Caco-2 (cell line): ENCODE results near the gene PRRX2. TPM values are rescaled to one million over a fixed set of nuclear protein-coding genes. Genes with fewer than 3 reads are reported as not detected.
"Not testable (repeated sequence)": the region's sequence is repeated elsewhere in the genome, so short reads cannot be mapped to it uniquely, and the experiment has no call there.

ENCODE experiments used
- BruUV-seq: library from RNA; stranded (reverse); fragments of 400-500 nt; replicated peaks from 2 replicates; lab custom pipeline; 2021; lab: Mats Ljungman, UMichigan
- CTCF ChIA-PET: fragments of 300-600 bp; sonication (Branson Sonifier 250); formaldehyde crosslinking; loops from one replicate; lab custom pipeline; 2022; ENCODE audit warnings: antibody characterized with exemption; lab: Charles Lee
- POLR2A ChIA-PET: fragments of 300-600 bp; sonication (Branson Sonifier 250); formaldehyde crosslinking; loops from one replicate; lab custom pipeline; 2022; ENCODE audit warnings: antibody characterized with exemption; lab: Charles Lee
- DNase-seq, 2 experiments: peaks; one replicate each; pipeline versions ENCODE4 v3.0.0 to v3.0.0-alpha.2; 2020 to 2022
- H3K27me3 ChIP-seq: replicated peaks from 2 replicates; pipeline ENCODE4 v1.6.0; 2011; ENCODE audit warnings: low read length; ENCODE audit not compliant: control insufficient read depth, insufficient read depth
- H3K36me3 ChIP-seq: 2 replicates; pipeline ENCODE4 v1.5.1; 2011; ENCODE audit warnings: low read length; ENCODE audit not compliant: control insufficient read depth, insufficient read depth
- H3K4me1 ChIP-seq: fragments of 250-450 bp; sonication (Bioruptor Pico); 2 replicates; pipeline ENCODE4 v1.5.1; 2020; ENCODE audit warnings: mild to moderate bottlenecking
- H3K4me3 ChIP-seq: 2 replicates; pipeline ENCODE4 v1.5.1; 2011; ENCODE audit warnings: low read depth, mild to moderate bottlenecking, control low read depth, low read length
- H3K9me3 ChIP-seq: fragments of 250-450 bp; sonication (Bioruptor Pico); 2 replicates; pipeline ENCODE4 v1.5.1; 2020; ENCODE audit warnings: mild to moderate bottlenecking, moderate library complexity
- H3K27ac Mint-ChIP-seq: one replicate; pipeline ENCODE4 v1.8.0; 2022; ENCODE audit warnings: mixed read lengths; ENCODE audit not compliant: unreplicated experiment
- H3K27me3 Mint-ChIP-seq: one replicate; pipeline ENCODE4 v1.8.0; 2022; ENCODE audit warnings: mixed read lengths; ENCODE audit not compliant: insufficient read depth, unreplicated experiment
- H3K36me3 Mint-ChIP-seq: one replicate; pipeline ENCODE4 v1.8.0; 2022; ENCODE audit warnings: mild to moderate bottlenecking, mixed read lengths; ENCODE audit not compliant: insufficient read depth, unreplicated experiment
- H3K4me1 Mint-ChIP-seq: one replicate; pipeline ENCODE4 v1.8.0; 2022; ENCODE audit warnings: low read depth, mixed read lengths; ENCODE audit not compliant: unreplicated experiment
- H3K4me3 Mint-ChIP-seq: one replicate; pipeline ENCODE4 v1.8.0; 2022; ENCODE audit warnings: mild to moderate bottlenecking, moderate library complexity, mixed read lengths; ENCODE audit not compliant: unreplicated experiment
- H3K9me3 Mint-ChIP-seq: one replicate; pipeline ENCODE4 v1.8.0; 2022; ENCODE audit warnings: mixed read lengths; ENCODE audit not compliant: unreplicated experiment
- CTCF ChIP-seq, 2 experiments: fragments of 200-600 bp in 1 of 2; IDR thresholded peaks; 1 replicate in 1 of 2; 2 replicates in 1 of 2; pipeline versions ENCODE4 v1.5.1 to v1.8.0; 2011 to 2022; ENCODE audit warnings: antibody characterized with exemption in 1 of 2, control low read depth in 1 of 2, inconsistent platforms in 1 of 2, low read depth in 1 of 2, low read length in 1 of 2, mild to moderate bottlenecking in 1 of 2, moderate library complexity in 1 of 2; ENCODE audit not compliant: insufficient read depth in 1 of 2, severe bottlenecking in 1 of 2, unreplicated experiment in 1 of 2
- intact Hi-C: fragments of 100-400 bp; cut with micrococcal nuclease; formaldehyde crosslinking; loops from one replicate; pipeline ENCODE4 v1.10.0; 2022; ENCODE audit not compliant: unreplicated experiment
- total RNA-seq: library from RNA; stranded (reverse); gene quantifications from 2 replicates; pipeline ENCODE4 v1.2.3, GENCODE V29; 2022

The PRRX2 gene
- total RNA-seq, 1 experiment from 2014 or later, result not detected

- Histone ChIP-seq H3K9me3 (no peaks in the 10 kb centered on the region), H3K4me3 (no peak overlapping the region), H3K27me3 (no peaks in the 10 kb centered on the region), H3K36me3 (peaks cover 2% of the 10 kb centered on the region), H3K4me1 (no peaks in the 10 kb centered on the region)
- no peaks in the 10 kb centered on the region for H3K9me3 Mint-ChIP-seq
- ChIA-PET CTCF (interaction anchor here (0.5 kb wide), 1 partner anchor 1824 kb away, joined by 10 read pairs; no protein-coding TSS in a partner anchor), POLR2A (no interaction called here)
- no peak overlapping the region for H3K4me3 Mint-ChIP-seq
- no peak for TF ChIP-seq CTCF (IDR thresholded peaks at IDR 0.05; ENCODE audit: insufficient read depth in 1 of 2, low read depth in 1 of 2, low read length in 1 of 2, severe bottlenecking in 1 of 2, unreplicated experiment in 1 of 2)
- no peak for DNase-seq
- peaks cover 70% of the 10 kb centered on the region for H3K36me3 Mint-ChIP-seq
- H3K27ac Mint-ChIP-seq, result no peak overlapping the region
- H3K27me3 Mint-ChIP-seq, result no peaks in the 10 kb centered on the region
- H3K4me1 Mint-ChIP-seq, result peaks cover 5% of the 10 kb centered on the region
- intact Hi-C loops, result no loop called here
- no TSS peak for BruUV-seq
These were observed 32.2 kb upstream of the PRRX2 start for GRCh38 chr9:129633207-129633606.

- POLR2A ChIA-PET, result no interaction called here
- Mint-ChIP-seq H3K4me3 (no peak overlapping the region), H3K27ac (no peak overlapping the region), H3K4me1 (peaks cover 5% of the 10 kb centered on the region), H3K9me3 (no peaks in the 10 kb centered on the region), H3K36me3 (peaks cover 76% of the 10 kb centered on the region), H3K27me3 (no peaks in the 10 kb centered on the region)
- no peaks in the 10 kb centered on the region for H3K4me1 ChIP-seq
- H3K36me3 ChIP-seq, result peaks cover 2% of the 10 kb centered on the region
- no peak for DNase-seq
- no peaks in the 10 kb centered on the region for H3K27me3 ChIP-seq
- intact Hi-C loops, result no loop called here
- H3K9me3 ChIP-seq, result no peaks in the 10 kb centered on the region
- CTCF ChIA-PET, result interaction anchor here (0.5 kb wide), 1 partner anchor 1825 kb away, joined by 10 read pairs; no protein-coding TSS in a partner anchor
- BruUV-seq, result no TSS peak
- no peak overlapping the region for H3K4me3 ChIP-seq
- no peak for TF ChIP-seq CTCF (IDR thresholded peaks at IDR 0.05; ENCODE audit: insufficient read depth in 1 of 2, low read depth in 1 of 2, low read length in 1 of 2, severe bottlenecking in 1 of 2, unreplicated experiment in 1 of 2)
These were observed 31.6 kb upstream of the PRRX2 start for GRCh38 chr9:129633848-129634247.

- H3K4me1 Mint-ChIP-seq, result peaks cover 5% of the 10 kb centered on the region
- intact Hi-C loops, result no loop called here
- no peak overlapping the region for H3K27ac Mint-ChIP-seq
- Histone ChIP-seq H3K27me3 (no peaks in the 10 kb centered on the region), H3K4me3 (no peak overlapping the region), H3K9me3 (no peaks in the 10 kb centered on the region), H3K4me1 (no peaks in the 10 kb centered on the region), H3K36me3 (peaks cover 2% of the 10 kb centered on the region)
- H3K36me3 Mint-ChIP-seq, result peaks cover 80% of the 10 kb centered on the region
- DNase-seq, result no peak
- POLR2A ChIA-PET, result no interaction called here
- H3K4me3 Mint-ChIP-seq, result no peak overlapping the region
- no peaks in the 10 kb centered on the region for H3K9me3 Mint-ChIP-seq
- no peak for TF ChIP-seq CTCF (IDR thresholded peaks at IDR 0.05; ENCODE audit: insufficient read depth in 1 of 2, low read depth in 1 of 2, low read length in 1 of 2, severe bottlenecking in 1 of 2, unreplicated experiment in 1 of 2)
- CTCF ChIA-PET, result no interaction called here
- no peaks in the 10 kb centered on the region for H3K27me3 Mint-ChIP-seq
- BruUV-seq, result no TSS peak
These were observed 30.1 kb upstream of the PRRX2 start for GRCh38 chr9:129635099-129636065.

- H3K4me3 ChIP-seq, POLR2A ChIA-PET, H3K4me1 ChIP-seq, H3K4me1 Mint-ChIP-seq, H3K36me3 ChIP-seq, intact Hi-C loops, H3K27me3 Mint-ChIP-seq, BruUV-seq, H3K4me3 Mint-ChIP-seq, H3K9me3 ChIP-seq, H3K27me3 ChIP-seq, H3K27ac Mint-ChIP-seq, H3K9me3 Mint-ChIP-seq, DNase-seq, CTCF ChIA-PET: not testable (repeated sequence)
- H3K36me3 Mint-ChIP-seq, result peaks cover 79% of the 10 kb centered on the region
These were observed 29.1 kb upstream of the PRRX2 start for GRCh38 chr9:129636343-129636742.
